KBM-7 (cell line): ENCODE results near the gene FRMD8.

Experiments used
- DNase-seq: peaks from one replicate; pipeline ENCODE4 v3.0.0-alpha.2; 2015
- in situ Hi-C: fragments of 300-500 bp; cut with MboI; formaldehyde crosslinking; loops from 2 replicates; pipeline ENCODE4 v1.14.3; 2020; ENCODE audit warnings: low sequenced_read_pairs, low pct_unique_long_range_greater_than_20kb, mixed read lengths

The FRMD8 gene

GRCh38 chr11:65373839-65374580 is 12.4 kb upstream of the FRMD8 start:
- in situ Hi-C loops: no loop called here
- no peak for DNase-seq

- in situ Hi-C loops: no loop called here
- no peak for DNase-seq
These were observed 11.4 kb upstream of the FRMD8 start for GRCh38 chr11:65375012-65375411.

- in situ Hi-C loops: no loop called here
These were observed 10.2 kb upstream of the FRMD8 start for GRCh38 chr11:65376138-65376713.

GRCh38 chr11:65377036-65377435 is 9.4 kb upstream of the FRMD8 start:
- in situ Hi-C loops: no loop called here
- DNase-seq: no peak

More at GRCh38 chr11:65376138-65376713, 10.2 kb upstream of the FRMD8 start:
- DNase-seq: no peak

GRCh38 chr11:65377777-65378176 is 8.7 kb upstream of the FRMD8 start:
- in situ Hi-C loops: no loop called here
- DNase-seq: no peak

GRCh38 chr11:65378208-65378927 is 8.1 kb upstream of the FRMD8 start:
- in situ Hi-C loops: no loop called here
- DNase-seq: peak; percentile 86

GRCh38 chr11:65378928-65379638 is 7.4 kb upstream of the FRMD8 start:
- no peak for DNase-seq
- in situ Hi-C loops: no loop called here

GRCh38 chr11:65379698-65380459 is 6.6 kb upstream of the FRMD8 start:
- no peak for DNase-seq
- in situ Hi-C loops: no loop called here

GRCh38 chr11:65380460-65381119 is 5.8 kb upstream of the FRMD8 start:
- in situ Hi-C loops: no loop called here
- no peak for DNase-seq

GRCh38 chr11:65381716-65382032 is 4.8 kb upstream of the FRMD8 start:
- DNase-seq: no peak
- in situ Hi-C loops: no loop called here

GRCh38 chr11:65382033-65382803 is 4.2 kb upstream of the FRMD8 start, which contains the start of gene SLC25A45:
Gene SLC25A45, minus strand, starts transcription at chr11:65382646. Its CDS starts 695 bp downstream, at chr11:65381951.
- in situ Hi-C loops: no loop called here
- peak; percentile 97 for DNase-seq

- in situ Hi-C loops: no loop called here
- no peak for DNase-seq
These were observed 3.6 kb upstream of the FRMD8 start for GRCh38 chr11:65382804-65383368.

- in situ Hi-C loops: no loop called here
- no peak for DNase-seq
These were observed 2.7 kb upstream of the FRMD8 start for GRCh38 chr11:65383778-65384177.

- in situ Hi-C loops: no loop called here
- peak; percentile 29 for DNase-seq
These were observed 2.0 kb upstream of the FRMD8 start for GRCh38 chr11:65384301-65384889.

GRCh38 chr11:65388731-65389130 is 2.3 kb downstream of the FRMD8 start:
- no peak for DNase-seq
- in situ Hi-C loops: no loop called here

GRCh38 chr11:65389294-65389980 is 3.0 kb downstream of the FRMD8 start:
- DNase-seq: no peak
- in situ Hi-C loops: no loop called here
